Limb (tissue), 2 donors: ENCODE results near the gene NOC4L.

Source experiments
- DNase-seq, 2 donors: peaks; one replicate each; pipeline ENCODE4 v3.0.0-alpha.2; 2016; ENCODE audit errors: extremely low spot score in 2 of 2

NOC4L gene

GRCh38 chr12:132196038-132196872 is 52.0 kb downstream of the NOC4L start:
- peak in 1 of 2 donors; percentile 20 for DNase-seq

GRCh38 chr12:132196873-132197390 is 52.7 kb downstream of the NOC4L start:
- DNase-seq, result no peak

GRCh38 chr12:132197581-132198354 is 53.5 kb downstream of the NOC4L start:
- DNase-seq, result no peak

GRCh38 chr12:132199101-132199500 is 54.8 kb downstream of the NOC4L start:
- DNase-seq, result no peak

GRCh38 chr12:132199526-132200319 is 55.5 kb downstream of the NOC4L start:
- no peak for DNase-seq

GRCh38 chr12:132200800-132201199 is 56.5 kb downstream of the NOC4L start:
- DNase-seq, result no peak

GRCh38 chr12:132201391-132202120 is 57.3 kb downstream of the NOC4L start:
- no peak for DNase-seq
